GM18873 (cell line): Measurements from ENCODE around the gene ATP11A.
"Not testable (repeated sequence)": the region's sequence is repeated elsewhere in the genome, so short reads cannot be mapped to it uniquely, and the experiment has no call there.

Source experiments
- ATAC-seq: cut with Tn5 transposase; IDR thresholded peaks from one replicate; pipeline ENCODE4 v1.9.1; 2021; ENCODE audit warnings: mild to moderate bottlenecking, moderate library complexity, moderate number of reproducible peaks; ENCODE audit not compliant: unreplicated experiment, low FRiP score

Gene ATP11A

GRCh38 chr13:112706171-112706570 is 16.3 kb downstream of the ATP11A start:
- no peak for ATAC-seq

DNA sequence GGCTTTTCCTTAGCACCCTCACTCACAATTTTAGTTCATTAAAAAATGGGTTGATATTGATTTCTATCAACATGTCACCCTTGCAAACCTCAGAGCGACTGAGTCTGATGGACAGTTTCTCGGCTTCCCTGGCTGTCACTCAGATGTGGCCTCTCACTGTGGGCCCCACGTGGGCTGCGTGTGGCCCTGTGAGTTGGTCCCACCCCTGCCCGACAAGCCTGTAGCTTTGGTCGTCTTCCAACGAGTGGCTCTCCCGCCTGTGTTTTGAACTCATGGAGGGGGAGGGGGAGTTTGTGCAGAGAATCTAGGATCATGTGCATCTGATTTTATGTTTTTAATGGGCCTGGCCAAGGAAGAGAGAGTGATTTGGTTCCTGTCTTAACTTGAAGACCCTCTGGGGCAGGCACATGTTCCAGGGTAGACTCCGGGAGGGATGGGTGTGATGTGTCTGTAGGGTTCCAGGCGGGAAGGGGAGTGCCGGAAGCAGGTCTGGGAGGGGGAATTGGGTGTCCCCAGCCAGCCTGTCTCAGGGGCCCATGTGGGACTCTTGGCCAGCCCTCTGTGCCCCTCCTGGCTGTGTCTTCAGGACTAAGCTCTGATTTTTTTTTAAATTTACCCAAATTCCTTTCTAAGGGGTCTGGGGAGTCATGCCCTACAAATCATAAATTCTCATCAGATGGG is 18.9 kb downstream of the ATP11A start:
- ATAC-seq, result no peak

- not testable (repeated sequence) for ATAC-seq
Measured at GRCh38 chr13:112709316-112709715, 19.5 kb downstream of the ATP11A start.

DNA sequence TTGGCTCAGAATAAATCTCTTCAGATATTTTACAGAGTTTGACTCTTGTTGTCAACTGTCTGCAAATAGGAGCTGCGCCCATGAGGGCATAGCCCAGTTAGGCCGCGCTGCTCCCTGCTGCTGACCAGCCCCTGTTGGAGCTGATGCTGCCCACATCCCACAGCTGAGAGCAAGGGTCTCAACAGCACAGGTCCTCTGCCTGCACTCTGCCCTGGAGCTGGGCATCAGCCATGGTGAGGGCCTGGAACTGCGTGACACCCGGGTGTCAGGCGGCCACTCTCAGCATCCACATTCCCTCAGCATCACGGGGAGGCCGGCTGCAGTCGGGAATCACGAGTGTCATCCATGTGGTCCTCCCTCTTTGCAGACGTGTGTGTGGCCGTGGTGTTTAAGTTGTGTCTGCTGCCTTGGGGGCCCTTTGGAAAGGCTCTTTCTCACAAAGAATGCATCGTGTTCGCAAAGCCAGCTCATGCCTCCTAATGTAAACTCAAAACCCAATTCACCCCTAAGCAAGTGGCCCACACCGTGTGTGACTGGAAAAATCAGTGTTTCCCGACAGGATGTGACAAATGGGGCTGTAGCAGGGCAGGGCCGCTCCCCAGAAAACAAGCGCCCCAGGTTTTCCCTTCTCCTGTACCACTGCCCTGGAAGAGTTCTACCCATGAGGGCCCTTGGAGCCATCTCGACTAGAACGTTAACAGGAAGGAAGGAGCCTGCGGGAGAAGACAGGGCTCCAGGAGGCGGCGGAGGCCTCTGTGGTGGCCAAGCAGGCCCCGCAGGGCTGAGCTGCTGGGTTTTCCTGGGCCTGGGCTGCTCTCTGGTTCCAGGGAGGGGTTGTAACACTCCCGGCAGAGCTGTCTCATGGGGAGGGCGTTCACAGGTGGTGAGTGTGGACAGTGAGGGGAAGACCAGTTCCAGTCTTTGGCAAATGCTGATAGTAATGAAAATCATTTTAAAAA is 20.3 kb downstream of the ATP11A start:
- ATAC-seq, result no peak

DNA sequence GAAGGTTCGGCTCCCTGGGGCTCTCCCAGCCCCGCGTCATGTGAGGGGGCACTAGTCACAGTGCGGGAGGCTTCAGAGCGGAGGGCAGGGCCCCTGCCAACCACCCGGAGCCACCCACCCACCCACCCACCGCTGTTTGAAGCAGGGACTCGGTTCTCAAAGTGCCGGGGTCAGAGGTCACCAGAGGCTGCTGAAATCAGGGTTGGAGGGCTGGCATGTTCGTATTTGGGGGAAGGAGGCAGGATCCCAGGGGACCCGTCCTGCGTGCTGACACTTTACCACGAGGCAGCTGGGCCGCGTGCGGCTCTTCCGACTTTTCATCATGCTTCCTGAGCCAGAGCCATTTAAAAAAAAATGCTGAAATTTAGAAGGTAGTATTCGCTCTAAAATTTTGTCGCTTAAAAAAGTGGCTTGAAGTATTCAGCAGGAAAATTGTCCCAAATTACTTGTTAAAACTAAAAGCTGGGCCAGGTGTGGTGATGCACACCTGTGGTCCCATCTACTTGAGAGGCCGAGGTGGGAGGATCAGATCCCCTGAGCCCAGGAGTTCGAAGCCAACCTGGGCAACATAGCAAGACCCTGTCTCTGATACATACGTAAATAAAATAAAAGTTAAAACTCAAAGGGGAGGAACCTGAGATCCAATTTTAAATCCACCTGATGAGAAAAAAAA is 21.2 kb downstream of the ATP11A start:
- ATAC-seq, result no peak

- ATAC-seq, result no peak
Measured at GRCh38 chr13:112711528-112712265, 21.9 kb downstream of the ATP11A start.

- ATAC-seq, result no peak
Measured at GRCh38 chr13:112712451-112713207, 22.8 kb downstream of the ATP11A start.

- no peak for ATAC-seq
Measured at GRCh38 chr13:112713517-112714253, 23.8 kb downstream of the ATP11A start.

DNA sequence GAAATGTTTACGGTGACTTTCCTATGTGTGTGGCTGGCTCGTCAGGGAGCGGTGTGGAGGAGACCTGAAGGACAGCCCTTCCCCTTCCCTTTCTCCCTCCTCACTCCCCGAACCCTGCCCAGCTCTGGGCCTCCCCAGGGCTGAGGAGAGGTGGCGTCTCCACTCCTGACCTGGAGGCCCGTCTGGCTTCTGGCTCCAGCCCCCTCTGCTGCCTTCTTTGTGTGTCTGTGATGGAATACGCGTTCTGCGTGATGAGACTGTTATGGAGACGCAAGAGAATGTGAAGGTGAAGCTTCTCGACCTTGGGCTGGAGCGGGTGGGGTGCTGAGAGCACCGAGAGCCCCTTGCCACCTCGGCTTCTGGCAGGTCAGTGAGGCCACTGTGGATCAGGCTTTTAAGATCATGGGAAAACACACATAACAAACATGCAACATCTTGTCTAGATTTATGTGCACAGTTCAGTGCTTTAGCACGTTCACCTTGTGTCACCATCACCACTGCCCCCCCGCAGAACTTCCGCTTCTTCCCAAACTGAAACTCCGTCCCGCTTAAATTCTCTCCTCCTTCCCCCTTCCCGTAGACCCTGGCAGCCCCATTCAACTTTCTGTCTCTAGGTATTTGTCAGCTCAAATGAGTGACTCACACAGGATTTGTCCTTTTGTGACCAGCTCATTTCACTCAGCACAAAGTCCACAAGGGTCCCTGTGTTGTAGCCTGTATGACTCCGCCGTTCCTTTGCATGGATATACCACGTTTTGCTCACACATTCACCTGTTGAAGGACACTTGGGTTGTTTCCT is 24.7 kb downstream of the ATP11A start:
- no peak for ATAC-seq

GRCh38 chr13:112715210-112715609 is 25.4 kb downstream of the ATP11A start:
- ATAC-seq, result no peak

DNA sequence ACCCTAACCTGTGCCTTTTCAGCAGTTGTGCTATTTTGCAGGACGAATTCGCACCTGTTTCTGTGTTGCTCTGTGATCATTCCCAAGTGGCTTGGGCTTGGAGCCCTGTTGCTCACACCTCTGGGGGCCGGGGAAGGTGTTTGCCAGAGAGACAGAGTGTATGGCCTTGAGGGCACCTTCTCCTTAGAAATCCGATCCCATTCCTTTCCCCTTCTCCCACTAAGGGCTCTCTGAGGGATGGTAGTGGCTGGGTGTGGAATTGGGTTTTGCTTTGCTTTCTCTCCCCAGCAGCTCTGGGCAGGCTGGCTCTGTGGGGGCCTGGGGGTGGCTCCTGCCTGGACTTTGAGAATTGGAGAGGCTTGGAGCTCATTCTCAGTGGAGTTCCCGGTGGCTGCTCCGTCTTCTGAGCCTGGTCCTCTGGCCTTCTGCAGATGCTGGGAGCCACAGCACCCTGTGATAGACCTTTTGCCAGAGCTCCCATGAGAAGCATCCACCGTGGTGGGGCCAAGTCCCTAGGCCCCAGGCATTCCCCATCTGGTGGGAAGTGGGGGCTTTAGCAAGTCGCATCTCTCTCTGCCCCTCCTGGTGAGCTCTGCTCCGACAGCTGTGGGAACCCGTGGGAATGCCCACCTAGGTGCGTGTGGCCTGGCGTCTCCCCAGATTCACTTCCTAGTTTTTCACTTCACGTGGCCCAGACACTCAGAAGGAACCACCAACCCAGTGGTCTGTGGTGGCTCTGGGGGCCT is 26.1 kb downstream of the ATP11A start:
- ATAC-seq, result no peak

DNA sequence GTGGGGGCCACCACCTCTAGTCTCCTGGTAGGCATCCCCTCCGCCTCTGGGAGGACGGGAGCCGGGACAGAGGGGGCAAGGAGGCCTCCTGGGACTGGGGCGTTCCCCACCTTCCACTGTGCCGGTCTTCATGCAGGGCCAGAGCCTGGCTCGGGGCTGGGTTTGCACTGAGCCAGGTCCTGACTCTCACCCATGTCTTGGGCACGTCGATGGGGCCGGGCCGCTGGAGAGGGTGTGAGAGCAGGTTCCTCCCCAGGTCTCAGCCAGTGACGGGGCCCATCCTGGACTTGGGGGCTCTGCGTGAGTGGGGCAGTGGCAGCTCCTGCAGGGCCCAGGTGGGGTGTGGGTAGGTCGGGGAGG is 26.6 kb downstream of the ATP11A start:
- no peak for ATAC-seq

GRCh38 chr13:112716841-112717520 is 27.1 kb downstream of the ATP11A start:
- no peak for ATAC-seq

GRCh38 chr13:112718318-112718717 is 28.5 kb downstream of the ATP11A start:
- ATAC-seq, result no peak

- ATAC-seq, result no peak
Measured at GRCh38 chr13:112719016-112719415, 29.2 kb downstream of the ATP11A start.

GRCh38 chr13:112719556-112719955 is 29.7 kb downstream of the ATP11A start:
- ATAC-seq, result no peak

DNA sequence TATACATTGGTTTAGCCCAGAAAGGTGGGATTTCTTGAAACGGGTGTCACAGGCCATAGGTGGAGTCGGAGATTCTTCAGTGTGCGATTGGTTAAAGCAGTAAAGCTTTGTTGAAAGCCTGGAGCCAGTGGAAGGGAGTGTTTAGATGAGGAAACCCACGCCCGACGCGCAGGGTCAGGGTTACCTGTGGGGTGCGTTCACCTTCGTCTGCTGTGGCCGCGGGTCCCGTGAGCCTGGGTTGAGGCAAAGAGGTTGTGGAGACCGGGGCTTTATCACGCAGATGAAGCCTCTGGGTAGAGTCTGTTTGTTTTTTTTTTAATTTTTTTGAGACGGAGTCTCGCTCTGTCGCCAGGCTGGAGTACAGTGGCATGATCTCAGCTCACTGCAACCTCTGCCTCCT is 30.4 kb downstream of the ATP11A start:
- ATAC-seq, result no peak
